ENCODE results near the gene DUSP14.
"Not testable (repeated sequence)": the region's sequence is repeated elsewhere in the genome, so short reads cannot be mapped to it uniquely, and the experiment has no call there.

DUSP14 gene

GRCh38 chr17:37494401-37494831, 4.7 kb downstream of the DUSP14 start:
- no peak overlapping the region for H3K4me2 ChIP-seq

GRCh38 chr17:37494971-37495370, 5.3 kb downstream of the DUSP14 start:
- peaks cover 95% of the 10 kb centered on the region for H4K20me1 ChIP-seq
- H3K4me1 ChIP-seq, result peaks cover 50% of the 10 kb centered on the region
- no peaks in the 10 kb centered on the region for H3K9me3 ChIP-seq
- H3K4me3 ChIP-seq, result no peak overlapping the region
- H3K27me3 ChIP-seq, result no peaks in the 10 kb centered on the region
- H3K36me3 ChIP-seq, result peaks cover 12% of the 10 kb centered on the region
- no peak for TF ChIP-seq Cebpa-rat (IDR thresholded peaks at IDR 0.05)
- H3K4me2 ChIP-seq, result no peak overlapping the region
- H3K27ac ChIP-seq, result no peak overlapping the region
- no peak overlapping the region for H3K9ac ChIP-seq

More at GRCh38 chr17:37494401-37494831, 4.7 kb downstream of the DUSP14 start:
- Histone ChIP-seq H3K27me3 (no peaks in the 10 kb centered on the region), H3K27ac (no peak overlapping the region), H3K9me3 (no peaks in the 10 kb centered on the region), H3K4me3 (no peak overlapping the region), H4K20me1 (peaks cover 90% of the 10 kb centered on the region), H3K36me3 (peaks cover 6% of the 10 kb centered on the region; the same call in 1 of the 2 replicates), H3K9ac (no peak overlapping the region), H3K4me1 (peaks cover 50% of the 10 kb centered on the region)
- peak; percentile 76 for TF ChIP-seq Cebpa-rat (IDR thresholded peaks at IDR 0.05)

- Histone ChIP-seq H4K20me1 (peaks cover 92% of the 10 kb centered on the region), H3K27me3 (no peaks in the 10 kb centered on the region), H3K9ac (no peak overlapping the region), H3K4me1 (no peaks in the 10 kb centered on the region), H3K27ac (no peak overlapping the region), H3K9me3 (no peaks in the 10 kb centered on the region), H3K36me3 (peaks cover 38% of the 10 kb centered on the region), H3K4me2 (no peak overlapping the region), H3K4me3 (no peak overlapping the region)
- no peak for TF ChIP-seq Cebpa-rat (IDR thresholded peaks at IDR 0.05)
These were observed 10.7 kb downstream of the DUSP14 start for GRCh38 chr17:37500378-37500777.

GRCh38 chr17:37502009-37502936, 12.6 kb downstream of the DUSP14 start:
- no peak overlapping the region for H3K9ac ChIP-seq
- H4K20me1 ChIP-seq, result peaks cover 92% of the 10 kb centered on the region
- H3K4me2 ChIP-seq, result no peak overlapping the region
- H3K27ac ChIP-seq, result no peak overlapping the region
- no peak for TF ChIP-seq Cebpa-rat (IDR thresholded peaks at IDR 0.05)
- H3K4me3 ChIP-seq, result no peak overlapping the region
- no peaks in the 10 kb centered on the region for H3K9me3 ChIP-seq
- H3K4me1 ChIP-seq, result no peaks in the 10 kb centered on the region
- peaks cover 47% of the 10 kb centered on the region for H3K36me3 ChIP-seq
- H3K27me3 ChIP-seq, result no peaks in the 10 kb centered on the region

GRCh38 chr17:37503148-37503547, 13.5 kb downstream of the DUSP14 start:
- Histone ChIP-seq H3K4me1 (no peaks in the 10 kb centered on the region), H3K4me3 (no peak overlapping the region), H3K27ac (no peak overlapping the region), H3K9me3 (no peaks in the 10 kb centered on the region), H3K9ac (no peak overlapping the region), H3K36me3 (peaks cover 56% of the 10 kb centered on the region), H4K20me1 (peaks cover 92% of the 10 kb centered on the region), H3K27me3 (no peaks in the 10 kb centered on the region), H3K4me2 (no peak overlapping the region)
- no peak for TF ChIP-seq Cebpa-rat (IDR thresholded peaks at IDR 0.05)

GRCh38 chr17:37505333-37505732, 15.6 kb downstream of the DUSP14 start:
- no peaks in the 10 kb centered on the region for H3K27me3 ChIP-seq
- TF ChIP-seq Cebpa-rat (IDR thresholded peaks at IDR 0.05), result no peak
- peaks cover 51% of the 10 kb centered on the region; the same call in 1 of the 2 replicates for H3K36me3 ChIP-seq
- H3K9ac ChIP-seq, result no peak overlapping the region
- H3K9me3 ChIP-seq, result no peaks in the 10 kb centered on the region
- no peak overlapping the region for H3K4me3 ChIP-seq
- H4K20me1 ChIP-seq, result peaks cover 88% of the 10 kb centered on the region
- H3K27ac ChIP-seq, result no peak overlapping the region
- peaks cover 5% of the 10 kb centered on the region for H3K4me1 ChIP-seq
- no peak overlapping the region for H3K4me2 ChIP-seq

- peaks cover 13% of the 10 kb centered on the region for H3K4me1 ChIP-seq
- no peak overlapping the region for H3K9ac ChIP-seq
- H3K9me3 ChIP-seq, result no peaks in the 10 kb centered on the region
- H3K27me3 ChIP-seq, result no peaks in the 10 kb centered on the region
- no peak overlapping the region for H3K4me2 ChIP-seq
- no peak overlapping the region for H3K4me3 ChIP-seq
- H4K20me1 ChIP-seq, result peaks cover 91% of the 10 kb centered on the region
- no peak overlapping the region for H3K27ac ChIP-seq
- H3K36me3 ChIP-seq, result peaks cover 55% of the 10 kb centered on the region
- no peak for TF ChIP-seq Cebpa-rat (IDR thresholded peaks at IDR 0.05)
These were observed 17.0 kb downstream of the DUSP14 start for GRCh38 chr17:37506678-37507077.

GRCh38 chr17:37507111-37507510, 17.4 kb downstream of the DUSP14 start:
- Histone ChIP-seq H3K27me3 (no peaks in the 10 kb centered on the region), H3K36me3 (peaks cover 53% of the 10 kb centered on the region), H3K4me1 (peaks cover 13% of the 10 kb centered on the region), H3K4me3 (no peak overlapping the region), H3K9ac (no peak overlapping the region), H3K4me2 (no peak overlapping the region), H4K20me1 (peaks cover 89% of the 10 kb centered on the region), H3K9me3 (no peaks in the 10 kb centered on the region), H3K27ac (no peak overlapping the region)
- no peak for TF ChIP-seq Cebpa-rat (IDR thresholded peaks at IDR 0.05)

- Histone ChIP-seq H3K4me2 (0 out of 2 replicates have a peak overlapping the region, but pooled peaks have one; percentile 36), H3K9me3 (no peaks in the 10 kb centered on the region), H3K4me3 (no peak overlapping the region), H3K36me3 (peaks cover 68% of the 10 kb centered on the region), H3K27me3 (no peaks in the 10 kb centered on the region), H3K4me1 (peaks cover 13% of the 10 kb centered on the region), H4K20me1 (peaks cover 89% of the 10 kb centered on the region), H3K9ac (no peak overlapping the region), H3K27ac (no peak overlapping the region)
- no peak for TF ChIP-seq Cebpa-rat (IDR thresholded peaks at IDR 0.05)
These were observed 20.4 kb downstream of the DUSP14 start for GRCh38 chr17:37510056-37510455.

GRCh38 chr17:37511642-37512041, 22.0 kb downstream of the DUSP14 start:
- H3K9me3 ChIP-seq, H3K27me3 ChIP-seq, H3K4me2 ChIP-seq, H3K9ac ChIP-seq, H3K4me3 ChIP-seq, H3K27ac ChIP-seq: not testable (repeated sequence)
- peaks cover 81% of the 10 kb centered on the region for H3K36me3 ChIP-seq
- peaks cover 89% of the 10 kb centered on the region for H4K20me1 ChIP-seq
- peaks cover 13% of the 10 kb centered on the region for H3K4me1 ChIP-seq

Measured in BLaER1 (cell line).